ENCODE measurements around the gene ASTL.

The ASTL gene

DNA sequence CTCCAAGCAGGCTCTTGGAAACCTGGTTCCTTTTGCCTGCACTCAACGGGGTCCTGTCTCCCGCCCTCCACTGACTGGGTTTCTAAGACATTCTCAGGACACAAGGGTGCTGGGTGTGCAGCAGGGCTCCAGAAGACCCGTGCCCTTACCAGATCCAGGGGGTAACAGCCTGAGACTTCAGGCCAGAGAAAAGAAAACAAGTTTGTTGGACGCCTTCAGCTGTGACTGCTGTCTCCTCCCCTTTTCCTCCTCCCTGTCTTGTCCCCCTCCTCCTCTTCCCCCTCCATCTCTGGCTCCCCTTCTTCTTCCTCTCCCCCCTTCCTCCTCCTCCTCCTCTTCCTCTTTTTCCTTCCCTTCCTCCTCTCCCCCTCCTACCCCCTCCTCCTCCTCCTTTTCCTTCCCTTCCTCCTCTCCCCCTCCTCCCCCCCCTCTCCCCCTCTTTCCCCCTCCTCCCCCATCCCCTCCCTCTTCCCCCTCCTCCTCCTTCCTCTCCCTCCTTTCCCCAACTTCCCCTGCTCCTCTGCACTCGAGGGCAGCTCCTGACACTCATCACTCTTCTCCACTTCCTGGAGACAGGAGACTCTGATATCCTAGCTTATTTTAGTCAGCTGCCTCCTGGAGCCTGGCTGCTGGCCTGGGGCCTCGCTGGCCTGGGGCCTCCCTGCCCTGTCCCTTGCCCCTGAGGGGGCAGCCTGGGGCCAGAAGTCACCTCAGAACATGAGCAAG, 34.4 kb downstream of the ASTL start:
- TF ChIP-seq CTCF (IDR thresholded peaks at IDR 0.05; ENCODE audit: low read length, missing control alignments): no peak
- H3K4me3 ChIP-seq (replicated peaks; ENCODE audit: low read depth, low read length): no peak overlapping the region
- no peak for DNase-seq (ENCODE audit: low read depth)

DNA sequence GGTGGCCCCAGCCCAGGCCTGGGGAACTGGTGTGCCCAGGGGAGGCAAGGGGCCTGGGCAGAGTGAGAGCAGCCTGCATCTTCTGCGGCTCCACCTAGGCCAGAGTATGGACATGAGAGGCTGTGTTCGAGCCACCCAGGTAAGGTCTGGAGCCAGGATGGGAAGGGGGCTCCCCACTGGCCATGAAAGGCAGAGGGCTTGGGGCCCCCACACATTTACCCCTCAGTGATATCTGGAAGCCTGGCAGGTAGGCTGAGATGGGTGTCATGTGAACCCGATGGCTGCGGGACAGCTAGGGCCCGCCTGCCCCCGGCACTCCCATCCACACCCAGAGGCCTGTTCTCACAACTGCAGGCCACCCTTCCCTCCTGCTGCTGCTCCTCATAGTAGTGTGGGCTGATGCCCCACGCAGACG, 35.1 kb downstream of the ASTL start:
- no peak overlapping the region for H3K4me3 ChIP-seq (replicated peaks; ENCODE audit: low read depth, low read length)
- no peak for TF ChIP-seq CTCF (IDR thresholded peaks at IDR 0.05; ENCODE audit: low read length, missing control alignments)
- DNase-seq (ENCODE audit: low read depth): no peak

DNA sequence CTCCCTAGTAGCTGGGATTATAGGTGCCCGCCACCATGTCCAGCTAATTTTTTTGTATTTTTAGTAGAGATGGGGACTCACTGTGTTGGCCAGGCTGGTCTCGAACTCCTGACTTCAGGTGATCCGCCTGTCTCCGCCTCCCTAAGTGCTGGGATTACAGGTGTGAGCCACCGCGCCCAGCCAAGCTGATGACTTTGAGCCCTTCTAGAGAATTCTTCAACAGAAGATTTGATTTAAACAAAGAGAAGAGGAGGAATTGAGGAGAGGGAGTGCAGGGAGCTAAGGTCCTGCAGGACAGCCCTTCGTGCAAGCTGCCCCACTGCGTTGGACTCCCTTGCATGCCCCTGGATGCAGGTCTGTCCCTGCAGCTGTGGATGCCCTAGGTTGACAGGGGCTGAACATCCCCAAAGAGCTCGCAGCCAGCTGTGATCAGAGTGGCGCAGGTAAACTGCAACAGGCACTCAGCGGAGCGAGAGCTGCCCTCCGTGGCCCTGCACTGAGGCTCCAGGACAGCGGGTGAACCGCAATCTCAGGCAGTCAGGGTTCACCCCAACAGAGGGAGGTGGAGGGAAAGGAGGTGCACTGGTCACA, 35.6 kb downstream of the ASTL start:
- no peak for DNase-seq (ENCODE audit: low read depth)
- no peak for TF ChIP-seq CTCF (IDR thresholded peaks at IDR 0.05; ENCODE audit: low read length, missing control alignments)
- no peak overlapping the region for H3K4me3 ChIP-seq (replicated peaks; ENCODE audit: low read depth, low read length)

- no peak for DNase-seq (ENCODE audit: low read depth)
- no peak overlapping the region for H3K4me3 ChIP-seq (replicated peaks; ENCODE audit: low read depth, low read length)
- TF ChIP-seq CTCF (IDR thresholded peaks at IDR 0.05; ENCODE audit: low read length, missing control alignments): no peak
Measured at GRCh38 chr2:96100893-96101304, 37.4 kb downstream of the ASTL start.

GRCh38 chr2:96099861-96100798, 38.2 kb downstream of the ASTL start:
- DNase-seq (ENCODE audit: low read depth): no peak
- no peak overlapping the region for H3K4me3 ChIP-seq (replicated peaks; ENCODE audit: low read depth, low read length)
- TF ChIP-seq CTCF (IDR thresholded peaks at IDR 0.05; ENCODE audit: low read length, missing control alignments): no peak

DNA sequence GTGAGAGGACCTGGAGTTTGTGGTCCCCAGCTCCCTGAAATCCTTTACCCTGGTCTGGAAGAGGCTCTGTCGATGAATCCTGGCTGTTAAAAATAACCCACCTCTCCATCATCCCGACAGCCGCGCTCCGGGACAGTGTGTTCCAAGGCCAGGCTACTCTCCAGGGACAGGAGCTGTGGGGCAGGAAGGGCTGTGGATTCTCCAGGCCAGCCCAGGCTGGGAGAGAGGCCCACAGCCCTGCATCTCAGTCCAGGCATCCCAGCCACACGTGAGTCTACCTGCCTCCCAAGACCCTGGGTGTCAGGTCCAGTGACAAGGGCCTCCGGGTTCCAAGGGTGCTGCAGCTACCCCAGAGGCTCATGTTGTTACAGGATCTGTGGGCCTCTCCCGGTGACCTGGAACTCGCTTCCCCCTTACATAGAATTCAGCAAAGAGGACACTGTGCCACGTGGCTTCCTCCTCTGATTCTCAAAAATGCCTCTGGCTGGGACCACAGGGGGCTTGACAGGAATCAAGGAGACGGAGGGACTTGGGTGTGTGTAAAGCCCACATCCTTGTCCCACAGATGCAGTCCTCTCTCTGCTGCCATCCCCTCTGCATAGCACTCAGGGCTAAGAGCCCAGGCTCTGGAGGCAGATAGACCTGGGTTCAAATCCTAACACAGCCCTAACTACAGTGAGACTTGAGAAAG, 39.3 kb downstream of the ASTL start:
- no peak for DNase-seq (ENCODE audit: low read depth)
- TF ChIP-seq CTCF (IDR thresholded peaks at IDR 0.05; ENCODE audit: low read length, missing control alignments): no peak

More for the DNA sequence above, 39.3 kb downstream of the ASTL start:
- H3K4me3 ChIP-seq (replicated peaks; ENCODE audit: low read depth, low read length): no peak overlapping the region

All from fibroblast of pulmonary artery (primary cell).